Lower leg skin (tissue), 3 donors: Measurements from ENCODE around the gene NT5C1B.

ENCODE experiments used
- POLR2A ChIP-seq, 2 donors: fragments of 450-650 bp; IDR thresholded peaks; one replicate each; pipeline ENCODE4 v1.6.1; 2016 to 2017; ENCODE audit warnings: antibody characterized with exemption in 2 of 2, mild to moderate bottlenecking in 1 of 2, moderate library complexity in 1 of 2
- TF ChIP-seq, protein P1 (sequence below), 3 donors: fragments of 450-650 bp; IDR thresholded peaks; one replicate each; pipeline ENCODE4 v1.5.1; 2016; ENCODE audit warnings: antibody characterized with exemption in 3 of 3, mild to moderate bottlenecking in 3 of 3, moderate library complexity in 2 of 3

DNA sequence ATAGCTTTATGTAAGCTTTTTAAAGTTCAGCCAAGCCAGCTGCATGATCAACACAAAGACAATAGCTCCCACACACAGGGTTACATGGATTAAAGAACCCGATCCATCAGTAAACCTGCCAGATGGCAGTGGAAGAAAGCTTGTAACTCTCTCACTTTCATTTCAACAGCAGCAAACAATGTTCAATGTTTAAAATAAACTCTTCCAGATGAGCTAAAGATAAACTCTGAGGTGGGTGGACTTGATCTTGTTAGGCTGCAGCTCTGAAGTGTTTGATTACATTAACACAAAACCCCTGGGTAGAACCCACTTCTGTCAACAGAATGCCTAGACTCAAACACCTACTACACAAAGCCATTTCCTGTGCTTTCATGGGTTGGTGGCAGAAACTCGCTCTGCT is 42.8 kb downstream of the NT5C1B start:
- TF ChIP-seq, protein P1, sequence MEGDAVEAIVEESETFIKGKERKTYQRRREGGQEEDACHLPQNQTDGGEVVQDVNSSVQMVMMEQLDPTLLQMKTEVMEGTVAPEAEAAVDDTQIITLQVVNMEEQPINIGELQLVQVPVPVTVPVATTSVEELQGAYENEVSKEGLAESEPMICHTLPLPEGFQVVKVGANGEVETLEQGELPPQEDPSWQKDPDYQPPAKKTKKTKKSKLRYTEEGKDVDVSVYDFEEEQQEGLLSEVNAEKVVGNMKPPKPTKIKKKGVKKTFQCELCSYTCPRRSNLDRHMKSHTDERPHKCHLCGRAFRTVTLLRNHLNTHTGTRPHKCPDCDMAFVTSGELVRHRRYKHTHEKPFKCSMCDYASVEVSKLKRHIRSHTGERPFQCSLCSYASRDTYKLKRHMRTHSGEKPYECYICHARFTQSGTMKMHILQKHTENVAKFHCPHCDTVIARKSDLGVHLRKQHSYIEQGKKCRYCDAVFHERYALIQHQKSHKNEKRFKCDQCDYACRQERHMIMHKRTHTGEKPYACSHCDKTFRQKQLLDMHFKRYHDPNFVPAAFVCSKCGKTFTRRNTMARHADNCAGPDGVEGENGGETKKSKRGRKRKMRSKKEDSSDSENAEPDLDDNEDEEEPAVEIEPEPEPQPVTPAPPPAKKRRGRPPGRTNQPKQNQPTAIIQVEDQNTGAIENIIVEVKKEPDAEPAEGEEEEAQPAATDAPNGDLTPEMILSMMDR (IDR thresholded peaks at IDR 0.05), result no peak
- no peak for TF ChIP-seq POLR2A (IDR thresholded peaks at IDR 0.05)
